H9 (cell line): ENCODE measurements around the gene SVIP. TPM values are rescaled to one million over a fixed set of nuclear protein-coding genes. Genes with fewer than 3 reads are reported as not detected.

Experiments used
- DNase-seq: peaks from one replicate; pipeline ENCODE4 v3.0.0-alpha.2; 2017
- H2AFZ ChIP-seq: one replicate; pipeline ENCODE4 v1.6.1; 2013; ENCODE audit warnings: mild to moderate bottlenecking, low read length, control low read depth, moderate library complexity
- H2AK5ac ChIP-seq: 2 replicates; pipeline ENCODE4 v1.6.1; 2013; ENCODE audit warnings: low read length, control low read depth, mixed read lengths; ENCODE audit not compliant: insufficient read length
- H2BK120ac ChIP-seq: one replicate; pipeline ENCODE4 v1.6.1; 2013; ENCODE audit warnings: low read depth, mild to moderate bottlenecking, low read length, control low read depth, inconsistent platforms; ENCODE audit not compliant: poor library complexity, severe bottlenecking
- H2BK12ac ChIP-seq: 2 replicates; pipeline ENCODE4 v1.6.1; 2013; ENCODE audit warnings: low read length, control low read depth, mixed read lengths, low read depth; ENCODE audit not compliant: insufficient read length
- H2BK15ac ChIP-seq: 2 replicates; pipeline ENCODE4 v1.6.1; 2013; ENCODE audit warnings: low read depth, low read length, control low read depth
- H2BK20ac ChIP-seq: one replicate; pipeline ENCODE4 v1.6.1; 2013; ENCODE audit warnings: low read depth, mild to moderate bottlenecking, low read length, control low read depth, inconsistent platforms; ENCODE audit not compliant: poor library complexity, severe bottlenecking
- H2BK5ac ChIP-seq: 2 replicates; pipeline ENCODE4 v1.6.1; 2013; ENCODE audit warnings: low read length, control low read depth, mixed read lengths; ENCODE audit not compliant: insufficient read length
- H3K14ac ChIP-seq: 2 replicates; pipeline ENCODE4 v1.6.1; 2013; ENCODE audit warnings: low read length, control low read depth; ENCODE audit not compliant: insufficient read depth
- H3K18ac ChIP-seq: 2 replicates; pipeline ENCODE4 v1.6.1; 2013; ENCODE audit warnings: low read depth, mild to moderate bottlenecking, mixed read lengths, low read length, control low read depth; ENCODE audit not compliant: insufficient read length
- H3K23ac ChIP-seq: 2 replicates; pipeline ENCODE4 v1.6.1; 2013; ENCODE audit warnings: low read length, control low read depth, mixed read lengths, low read depth; ENCODE audit not compliant: insufficient read length
- H3K23me2 ChIP-seq: 2 replicates; pipeline ENCODE4 v1.6.1; 2013; ENCODE audit warnings: low read depth, mild to moderate bottlenecking, mixed read lengths, low read length, control low read depth; ENCODE audit not compliant: insufficient read length, poor library complexity, severe bottlenecking
- H3K27ac ChIP-seq: 2 replicates; pipeline ENCODE4 v1.5.1; 2013; ENCODE audit warnings: low read length, control low read depth, mixed read lengths, low read depth; ENCODE audit not compliant: insufficient read length
- H3K27me3 ChIP-seq: 2 replicates; pipeline ENCODE4 v1.6.1; 2013; ENCODE audit warnings: low read length, control low read depth, inconsistent platforms; ENCODE audit not compliant: insufficient read depth
- H3K4ac ChIP-seq: 2 replicates; pipeline ENCODE4 v1.6.1; 2013; ENCODE audit warnings: low read depth, mild to moderate bottlenecking, control low read depth, inconsistent platforms, low read length, moderate library complexity
- H3K4me1 ChIP-seq: 2 replicates; pipeline ENCODE4 v1.6.1; 2013; ENCODE audit warnings: low read length, control low read depth, inconsistent platforms; ENCODE audit not compliant: insufficient read depth
- H3K4me2 ChIP-seq: 2 replicates; pipeline ENCODE4 v1.6.1; 2013; ENCODE audit warnings: low read length, control low read depth, mixed read lengths; ENCODE audit not compliant: insufficient read length, insufficient read depth
- H3K56ac ChIP-seq: 2 replicates; pipeline ENCODE4 v1.6.1; 2013; ENCODE audit warnings: low read depth, mild to moderate bottlenecking, mixed read lengths, low read length, control low read depth; ENCODE audit not compliant: insufficient read length
- H3K79me1 ChIP-seq: 2 replicates; pipeline ENCODE4 v1.6.1; 2013; ENCODE audit warnings: low read depth, mild to moderate bottlenecking, moderate library complexity, low read length, control low read depth, inconsistent platforms; ENCODE audit not compliant: insufficient read depth, poor library complexity, severe bottlenecking
- H3K79me2 ChIP-seq: 2 replicates; pipeline ENCODE4 v1.6.1; 2013; ENCODE audit warnings: low read length, control low read depth, inconsistent platforms; ENCODE audit not compliant: insufficient read depth
- H3K9ac ChIP-seq: 2 replicates; pipeline ENCODE4 v1.6.1; 2013; ENCODE audit warnings: low read length, control low read depth, mixed read lengths; ENCODE audit not compliant: insufficient read length; ENCODE audit errors: extremely low read depth
- H3K9me3 ChIP-seq: one replicate; pipeline ENCODE4 v1.6.1; 2013; ENCODE audit warnings: low read depth, low read length, inconsistent platforms; ENCODE audit not compliant: control insufficient read depth
- H3T11ph ChIP-seq: one replicate; pipeline ENCODE4 v1.6.1; 2013; ENCODE audit warnings: mild to moderate bottlenecking, low read length, control low read depth, inconsistent platforms
- H4K20me1 ChIP-seq: one replicate; pipeline ENCODE4 v1.6.1; 2013; ENCODE audit not compliant: control insufficient read depth, insufficient read length, insufficient read depth
- H4K5ac ChIP-seq: 2 replicates; pipeline ENCODE4 v1.6.1; 2013; ENCODE audit warnings: low read depth, mild to moderate bottlenecking, mixed read lengths, low read length, control low read depth; ENCODE audit not compliant: insufficient read length
- H4K8ac ChIP-seq: replicated peaks from 2 replicates; pipeline ENCODE4 v1.6.1; 2013; ENCODE audit warnings: low read length, control low read depth, mixed read lengths, low read depth; ENCODE audit not compliant: insufficient read length
- H4K91ac ChIP-seq: 2 replicates; pipeline ENCODE4 v1.6.1; 2013; ENCODE audit warnings: low read depth, mild to moderate bottlenecking, moderate library complexity, mixed read lengths, low read length, control low read depth; ENCODE audit not compliant: insufficient read length
- H3K27ac Mint-ChIP-seq, 3 experiments: 2 replicates in 2 of 3; 3 replicates in 1 of 3; pipeline ENCODE4 v1.8.0; 2020 to 2021; ENCODE audit warnings: mixed read lengths in 3 of 3, mild to moderate bottlenecking in 1 of 3, moderate library complexity in 1 of 3
- H3K27me3 Mint-ChIP-seq: 2 replicates; pipeline ENCODE4 v1.8.0; 2021; ENCODE audit warnings: low read depth, mild to moderate bottlenecking, moderate library complexity, mixed read lengths
- H3K36me3 Mint-ChIP-seq, 3 experiments: 2 replicates in 2 of 3; 3 replicates in 1 of 3; pipeline ENCODE4 v1.8.0; 2020 to 2021; ENCODE audit warnings: low read depth in 3 of 3, mixed read lengths in 3 of 3; ENCODE audit not compliant: insufficient read depth in 1 of 3
- H3K4me1 Mint-ChIP-seq, 2 experiments: 2 replicates each; pipeline ENCODE4 v1.8.0; 2020; ENCODE audit warnings: mixed read lengths in 2 of 2
- H3K4me3 Mint-ChIP-seq, 2 experiments: 2 replicates in 1 of 2; 3 replicates in 1 of 2; pipeline ENCODE4 v1.8.0; 2020 to 2021; ENCODE audit warnings: mild to moderate bottlenecking in 2 of 2, mixed read lengths in 2 of 2, moderate library complexity in 1 of 2
- H3K9me3 Mint-ChIP-seq, 2 experiments: 2 replicates in 1 of 2; 3 replicates in 1 of 2; pipeline ENCODE4 v1.8.0; 2020; ENCODE audit warnings: mild to moderate bottlenecking in 2 of 2, mixed read lengths in 2 of 2, moderate library complexity in 1 of 2
- CTCF ChIP-seq: fragments of 200-600 bp; sonication (generic); conservative IDR thresholded peaks from 3 replicates; pipeline ENCODE4 v1.8.0; 2021; ENCODE audit warnings: antibody characterized with exemption, mild to moderate bottlenecking
- WGBS: extraction: QIAGEN DNeasy Blood & Tissue Kit; methylation state at CpG from one replicate; pipeline ENCODE4 v1.1.7; 2013; ENCODE audit warnings: missing lambda C conversion rate, low lambda C conversion rate, mixed read lengths; ENCODE audit not compliant: insufficient read length; ENCODE audit errors: extremely low coverage; 5-methylcytosine and 5-hydroxymethylcytosine counted together
- total RNA-seq: library from RNA; stranded (reverse); gene quantifications from 2 replicates; pipeline ENCODE4 v1.2.1, GENCODE V29; 2021

The SVIP gene
- total RNA-seq, 1 experiment from 2014 or later: 10.4 TPM

- no peaks in the 10 kb centered on the region; the same call in 1 of the 2 replicates for H3K27me3 Mint-ChIP-seq
- H2BK20ac ChIP-seq: no peak overlapping the region
- H4K5ac ChIP-seq: no peak overlapping the region
- H2BK5ac ChIP-seq: no peak overlapping the region
- H3T11ph ChIP-seq: no peak overlapping the region
- no peaks in the 10 kb centered on the region; the same call in 1 of the 2 replicates for H3K4me1 ChIP-seq
- H3K36me3 Mint-ChIP-seq: no peaks in the 10 kb centered on the region
- no CpG with 5 or more reads among the region's 5 CpGs for WGBS
- no peak overlapping the region for H3K23ac ChIP-seq
- H2BK15ac ChIP-seq: no peak overlapping the region
- H2BK120ac ChIP-seq: no peak overlapping the region
- no peak overlapping the region for H3K9ac ChIP-seq
- no peaks in the 10 kb centered on the region for H3K9me3 ChIP-seq
- no peaks in the 10 kb centered on the region for H3K79me1 ChIP-seq
- no peak overlapping the region for H2AFZ ChIP-seq
- no peak overlapping the region for H2BK12ac ChIP-seq
- no peaks in the 10 kb centered on the region for H3K27me3 ChIP-seq
- no peak overlapping the region for H3K27ac Mint-ChIP-seq
- H4K8ac ChIP-seq: no peak overlapping the region
- H3K27ac ChIP-seq: no peak overlapping the region
- no peaks in the 10 kb centered on the region for H4K20me1 ChIP-seq
- no peak overlapping the region for H3K14ac ChIP-seq
- no peak overlapping the region for H3K4me2 ChIP-seq
- no peaks in the 10 kb centered on the region for H3K9me3 Mint-ChIP-seq
- H3K56ac ChIP-seq: no peak overlapping the region
- H3K23me2 ChIP-seq: no peaks in the 10 kb centered on the region
- H2AK5ac ChIP-seq: no peak overlapping the region
- no peaks in the 10 kb centered on the region for H3K79me2 ChIP-seq
- H3K18ac ChIP-seq: no peak overlapping the region
- H3K4me3 Mint-ChIP-seq: no peak overlapping the region
- no peaks in the 10 kb centered on the region for H3K4me1 Mint-ChIP-seq
- no peak for TF ChIP-seq CTCF
- DNase-seq: no peak
- H3K4ac ChIP-seq: no peak overlapping the region
- H4K91ac ChIP-seq: no peak overlapping the region
Measured at GRCh38 chr11:22800482-22800881, 29.1 kb downstream of the SVIP start.
